Natural killer cell (primary cell): ENCODE results near the gene LSAMP. TPM values are rescaled to one million over a fixed set of nuclear protein-coding genes. Genes with fewer than 3 reads are reported as not detected.

Experiments
- ATAC-seq, 3 donors: fragments of 150-1000 bp in 2 of 3; fragments of 200-7000 bp in 1 of 3; cut with Tn5 transposase; 1 replicate in 1 of 3; 2 replicates in 2 of 3; pipeline ENCODE4 v1.10.0; 2021; ENCODE audit warnings: mild to moderate bottlenecking in 2 of 3, moderate library complexity in 2 of 3
- DNase-seq, 2 donors: peaks; one replicate each; pipeline versions ENCODE4 v3.0.0 to v3.0.0-alpha.2; 2013 to 2021; ENCODE audit warnings: mixed read lengths in 1 of 2
- H3K27ac ChIP-seq: one replicate; pipeline ENCODE4 v1.5.1; 2013; ENCODE audit warnings: mild to moderate bottlenecking, low read length
- H3K27me3 ChIP-seq: one replicate; pipeline ENCODE4 v1.6.1; 2013; ENCODE audit warnings: low read length; ENCODE audit not compliant: control insufficient read depth, insufficient read depth
- H3K36me3 ChIP-seq: one replicate; pipeline ENCODE4 v1.6.1; 2013; ENCODE audit warnings: low read length; ENCODE audit not compliant: control insufficient read depth, insufficient read depth
- H3K4me1 ChIP-seq: one replicate; pipeline ENCODE4 v1.6.1; 2013; ENCODE audit warnings: low read length; ENCODE audit not compliant: control insufficient read depth, insufficient read depth
- H3K4me3 ChIP-seq: one replicate; pipeline ENCODE4 v1.5.1; 2013; ENCODE audit warnings: low read length
- H3K9me3 ChIP-seq: one replicate; pipeline ENCODE4 v1.6.1; 2013; ENCODE audit warnings: low read length; ENCODE audit not compliant: control insufficient read depth, insufficient read depth
- H3K27ac Mint-ChIP-seq, 2 donors: one replicate each; pipeline ENCODE4 v1.8.0; 2022; ENCODE audit warnings: mild to moderate bottlenecking in 2 of 2, mixed read lengths in 2 of 2, moderate library complexity in 1 of 2
- H3K27me3 Mint-ChIP-seq, 2 donors: one replicate each; pipeline ENCODE4 v1.8.0; 2022; ENCODE audit warnings: low read depth in 2 of 2, mixed read lengths in 2 of 2
- H3K36me3 Mint-ChIP-seq: one replicate; pipeline ENCODE4 v1.8.0; 2022; ENCODE audit warnings: mixed read lengths
- H3K4me1 Mint-ChIP-seq, 2 donors: one replicate each; pipeline ENCODE4 v1.8.0; 2022; ENCODE audit warnings: mixed read lengths in 2 of 2
- H3K4me3 Mint-ChIP-seq: one replicate; pipeline ENCODE4 v1.8.0; 2022; ENCODE audit warnings: mild to moderate bottlenecking, moderate library complexity, mixed read lengths
- H3K9me3 Mint-ChIP-seq, 2 donors: one replicate each; pipeline ENCODE4 v1.8.0; 2022; ENCODE audit warnings: mixed read lengths in 2 of 2
- CTCF ChIP-seq: fragments of 200-600 bp; IDR thresholded peaks from one replicate; pipeline ENCODE4 v1.8.0; 2022; ENCODE audit warnings: antibody characterized with exemption
- WGBS: methylation state at CpG from one replicate; pipeline ENCODE4 v1.1.7; 2013; ENCODE audit warnings: missing lambda C conversion rate; ENCODE audit not compliant: insufficient coverage; 5-methylcytosine and 5-hydroxymethylcytosine counted together
- intact Hi-C: fragments of 100-400 bp; cut with micrococcal nuclease; formaldehyde crosslinking; loops from one replicate; pipeline ENCODE4 v1.14.2; 2022
- total RNA-seq, 4 donors: library from RNA; stranded (reverse); fragments of 120-200 nt in 1 of 4; gene quantifications; one replicate each; pipeline versions ENCODE4 v1.2.3 to v1.2.4, GENCODE V29; 2013 to 2022

LSAMP gene
- total RNA-seq, 3 donors from 2014 or later (not counting 1 experiment from before 2014, with no cell fraction given), result not detected

GRCh38 chr3:116240261-116240660 is 205.0 kb downstream of the LSAMP start:
- Histone ChIP-seq H3K27ac (no peak overlapping the region), H3K9me3 (no peaks in the 10 kb centered on the region), H3K4me3 (no peak overlapping the region), H3K4me1 (no peaks in the 10 kb centered on the region), H3K36me3 (no peaks in the 10 kb centered on the region), H3K27me3 (no peaks in the 10 kb centered on the region)
- H3K36me3 Mint-ChIP-seq, result no peaks in the 10 kb centered on the region
- ATAC-seq (no peak), DNase-seq (no peak)
- no peaks in the 10 kb centered on the region for H3K4me1 Mint-ChIP-seq
- TF ChIP-seq CTCF, result no peak
- intact Hi-C loops, result no loop called here
- H3K9me3 Mint-ChIP-seq, result peaks cover 10 to 20% of the 10 kb centered on the region in 2 donors
- H3K27ac Mint-ChIP-seq, result no peak overlapping the region
- H3K4me3 Mint-ChIP-seq, result no peak overlapping the region
- no peaks in the 10 kb centered on the region for H3K27me3 Mint-ChIP-seq
- 0% methylated on average over 1 of the region's 1 CpG for WGBS

- no peaks in the 10 kb centered on the region for H3K27me3 ChIP-seq
- 70% methylated on average over 1 of the region's 2 CpGs for WGBS
- DNase-seq, result no peak
- no peak overlapping the region for H3K27ac Mint-ChIP-seq
- no peaks in the 10 kb centered on the region for H3K9me3 ChIP-seq
- H3K4me1 Mint-ChIP-seq, result no peaks in the 10 kb centered on the region
- no peaks in the 10 kb centered on the region for H3K4me1 ChIP-seq
- ATAC-seq, result no peak
- H3K9me3 Mint-ChIP-seq, result peaks cover 8 to 17% of the 10 kb centered on the region in 2 donors
- intact Hi-C loops, result no loop called here
- H3K27me3 Mint-ChIP-seq, result no peaks in the 10 kb centered on the region
- H3K27ac ChIP-seq, result no peak overlapping the region
- no peak overlapping the region for H3K4me3 ChIP-seq
- TF ChIP-seq CTCF, result no peak
- H3K4me3 Mint-ChIP-seq, result no peak overlapping the region
- no peaks in the 10 kb centered on the region for H3K36me3 ChIP-seq
- no peaks in the 10 kb centered on the region for H3K36me3 Mint-ChIP-seq
These were observed 206.3 kb downstream of the LSAMP start for GRCh38 chr3:116238846-116239565.

GRCh38 chr3:116233711-116234357 is 211.5 kb downstream of the LSAMP start:
- H3K4me3 ChIP-seq, result no peak overlapping the region
- Mint-ChIP-seq H3K4me3 (no peak overlapping the region), H3K36me3 (peaks cover 10% of the 10 kb centered on the region), H3K27ac (no peak overlapping the region), H3K27me3 (no peaks in the 10 kb centered on the region), H3K4me1 (no peaks in the 10 kb centered on the region), H3K9me3 (peaks cover 7 to 11% of the 10 kb centered on the region in 2 donors)
- H3K9me3 ChIP-seq, result no peaks in the 10 kb centered on the region
- ATAC-seq (no peak), DNase-seq (no peak)
- no peaks in the 10 kb centered on the region for H3K27me3 ChIP-seq
- 65% methylated on average over 4 of the region's 4 CpGs for WGBS
- H3K36me3 ChIP-seq, result no peaks in the 10 kb centered on the region
- intact Hi-C loops, result no loop called here
- TF ChIP-seq CTCF, result no peak
- H3K27ac ChIP-seq, result no peak overlapping the region
- no peaks in the 10 kb centered on the region for H3K4me1 ChIP-seq
